KBM-7 (cell line): ENCODE measurements around the gene CAMKMT.

Source experiments
- DNase-seq: peaks from one replicate; pipeline ENCODE4 v3.0.0-alpha.2; 2015
- in situ Hi-C: fragments of 300-500 bp; cut with MboI; formaldehyde crosslinking; loops from 2 replicates; pipeline ENCODE4 v1.14.3; 2020; ENCODE audit warnings: low sequenced_read_pairs, low pct_unique_long_range_greater_than_20kb, mixed read lengths

CAMKMT gene

GRCh38 chr2:44656460-44656859 is 294.7 kb downstream of the CAMKMT start:
- no peak for DNase-seq
- in situ Hi-C loops, result no loop called here

GRCh38 chr2:44663471-44664073 is 301.8 kb downstream of the CAMKMT start:
- no peak for DNase-seq
- in situ Hi-C loops, result no loop called here

DNA sequence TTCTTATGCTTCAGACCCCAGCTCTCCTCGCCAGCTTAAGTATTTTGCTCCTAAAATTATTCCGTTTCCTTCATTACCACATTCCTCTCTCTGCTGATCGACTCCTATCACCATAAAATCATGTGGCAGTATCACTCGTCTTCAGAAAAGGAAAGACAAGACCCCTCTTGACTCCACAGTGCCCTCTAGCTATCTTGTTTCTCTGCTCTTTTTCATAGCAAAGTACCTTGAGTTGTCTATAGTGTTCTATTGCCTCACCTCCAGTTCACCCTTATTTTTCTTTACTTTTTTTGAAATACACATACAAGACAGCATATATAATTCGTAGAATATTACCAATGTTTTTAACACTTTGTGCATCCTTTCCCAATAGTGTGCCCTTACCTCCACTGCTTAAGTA is 306.6 kb downstream of the CAMKMT start:
- peak; percentile 31 for DNase-seq
- in situ Hi-C loops, result no loop called here

GRCh38 chr2:44671276-44671675 is 309.5 kb downstream of the CAMKMT start:
- DNase-seq, result no peak
- in situ Hi-C loops, result no loop called here

DNA sequence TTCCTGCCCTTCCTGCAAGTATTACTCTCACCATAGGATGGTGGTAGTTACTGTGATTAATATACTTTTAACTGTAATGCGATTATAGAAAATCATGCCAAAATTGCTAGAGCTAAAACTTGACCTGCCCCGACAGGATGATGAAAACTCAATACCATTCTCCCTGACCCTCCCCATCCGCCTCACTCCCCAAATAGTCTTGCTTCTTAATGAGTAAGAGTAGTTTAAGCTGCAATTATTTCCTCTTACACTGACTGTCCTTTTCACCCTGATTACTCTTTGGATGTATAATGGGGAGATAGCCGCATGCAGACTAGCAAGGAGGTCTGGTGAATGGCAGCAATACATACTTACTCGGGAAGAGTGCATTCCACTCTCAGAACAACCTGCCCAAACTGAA is 310.2 kb downstream of the CAMKMT start:
- in situ Hi-C loops, result no loop called here
- no peak for DNase-seq

GRCh38 chr2:44672431-44672830 is 310.7 kb downstream of the CAMKMT start:
- in situ Hi-C loops, result no loop called here
- DNase-seq, result no peak

DNA sequence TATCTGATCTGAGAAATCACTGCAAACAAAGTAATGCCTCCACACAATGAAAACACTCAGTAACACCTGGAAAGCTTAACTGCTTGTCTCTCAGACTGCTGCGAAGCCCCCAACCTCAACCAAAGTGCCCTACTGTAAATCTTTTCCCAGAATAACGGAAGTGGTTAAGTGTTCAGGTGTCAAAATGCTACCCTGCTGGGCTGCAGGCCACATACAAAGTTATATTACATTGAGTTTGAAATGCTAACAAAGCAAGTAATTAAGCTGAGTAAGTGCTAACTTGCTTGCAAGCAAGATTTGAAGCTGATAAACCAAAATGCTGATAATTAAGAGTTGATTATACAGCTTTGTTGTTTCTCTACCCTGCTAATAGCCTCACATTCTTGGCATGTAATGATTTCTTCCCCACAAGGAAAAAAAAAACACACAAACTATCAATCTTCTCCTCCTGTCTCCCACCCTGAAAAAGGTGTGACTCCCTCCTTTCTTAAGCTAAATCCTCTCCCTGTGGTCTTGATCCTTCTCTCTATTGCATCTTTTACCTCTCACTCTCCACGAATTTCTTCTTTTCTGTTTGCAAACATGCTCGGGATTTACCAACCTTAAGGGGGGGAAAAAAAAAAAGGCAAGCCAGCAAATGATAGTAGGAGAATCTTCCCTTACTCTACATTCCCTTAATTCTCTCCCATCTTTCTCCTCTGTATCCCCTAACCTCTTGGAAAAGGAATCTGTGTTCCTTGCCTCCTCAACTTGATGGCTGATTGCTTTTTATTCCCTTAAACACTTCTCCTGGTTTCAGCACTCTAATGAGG is 312.9 kb downstream of the CAMKMT start:
- peak; percentile 28 for DNase-seq
- in situ Hi-C loops, result no loop called here

DNA sequence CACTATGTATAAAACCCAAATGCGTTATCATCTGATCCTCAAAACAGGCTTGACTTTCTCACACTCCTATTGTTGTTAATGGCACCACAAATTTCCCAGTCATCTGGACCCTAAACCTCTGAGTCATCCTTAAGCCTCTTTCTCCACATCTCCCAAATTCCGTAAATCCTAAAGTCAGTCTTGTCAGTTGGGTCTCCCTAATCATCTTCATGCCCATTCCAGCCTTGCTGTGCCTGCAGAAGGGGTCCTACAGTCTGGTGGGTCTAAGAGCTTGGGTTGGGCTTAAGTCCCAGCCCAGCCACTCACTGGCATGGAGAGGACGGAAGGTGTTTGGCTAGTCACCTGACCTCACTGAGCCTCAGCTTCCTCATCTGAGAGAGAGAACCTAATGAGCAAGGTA is 314.6 kb downstream of the CAMKMT start:
- no peak for DNase-seq
- in situ Hi-C loops, result no loop called here

GRCh38 chr2:44679584-44679983 is 317.8 kb downstream of the CAMKMT start:
- no peak for DNase-seq
- in situ Hi-C loops, result no loop called here

- DNase-seq, result no peak
- in situ Hi-C loops, result no loop called here
Observed at GRCh38 chr2:44679990-44680389, 318.2 kb downstream of the CAMKMT start.

DNA sequence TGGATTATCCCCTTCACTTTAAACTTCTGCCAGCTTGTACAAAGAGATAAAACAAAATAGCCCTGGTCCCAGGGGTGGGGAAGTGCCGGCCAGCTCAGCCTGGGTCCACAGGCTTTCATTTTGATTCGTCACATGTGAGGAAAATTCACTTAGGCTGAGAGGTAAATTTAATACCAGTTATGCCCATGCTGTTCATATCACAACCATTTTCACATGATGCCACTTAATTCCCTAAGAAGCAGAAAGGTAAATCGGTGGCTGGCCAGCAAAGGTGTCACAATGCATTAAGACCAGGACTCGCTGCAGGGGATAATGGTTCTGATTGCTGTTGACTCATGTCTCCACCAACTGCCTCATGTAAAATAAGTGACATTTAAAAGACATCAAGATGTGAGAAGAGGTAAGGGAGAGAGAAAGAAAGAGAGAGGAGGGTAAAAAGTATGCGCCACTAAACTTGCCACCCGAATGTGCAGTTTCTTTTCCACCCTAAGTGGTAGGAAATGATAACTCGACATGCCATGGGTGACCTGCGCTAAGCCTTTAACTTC is 318.8 kb downstream of the CAMKMT start:
- DNase-seq, result no peak
- in situ Hi-C loops, result no loop called here

- DNase-seq, result no peak
- in situ Hi-C loops, result no loop called here
Observed at GRCh38 chr2:44680983-44681531, 319.3 kb downstream of the CAMKMT start.

- in situ Hi-C loops, result no loop called here
- no peak for DNase-seq
Observed at GRCh38 chr2:44682459-44682858, 320.7 kb downstream of the CAMKMT start.

- in situ Hi-C loops, result no loop called here
- no peak for DNase-seq
Observed at GRCh38 chr2:44684559-44684958, 322.8 kb downstream of the CAMKMT start.

DNA sequence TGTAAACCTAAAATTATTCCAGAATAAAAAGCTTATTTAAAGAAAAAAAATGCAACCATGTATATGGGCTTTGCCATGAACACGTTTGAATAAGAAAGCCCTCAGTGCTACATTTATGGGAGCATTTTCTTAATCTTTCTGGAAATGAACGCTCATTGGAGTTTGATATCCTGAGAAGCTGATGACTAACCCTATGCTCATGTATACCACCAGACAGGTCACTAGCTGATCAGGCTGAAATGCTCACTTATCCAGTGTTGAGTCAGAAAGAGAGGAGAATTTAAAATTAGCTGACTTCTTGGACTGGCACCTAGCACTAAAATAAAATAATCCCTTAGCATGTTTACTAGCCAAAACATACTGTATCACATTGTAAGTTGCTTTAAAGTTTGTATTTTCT is 324.8 kb downstream of the CAMKMT start:
- no peak for DNase-seq
- in situ Hi-C loops, result no loop called here

GRCh38 chr2:44687686-44688455 is 326.1 kb downstream of the CAMKMT start:
- in situ Hi-C loops, result no loop called here
- no peak for DNase-seq

GRCh38 chr2:44688456-44689124 is 326.8 kb downstream of the CAMKMT start:
- in situ Hi-C loops, result no loop called here

DNA sequence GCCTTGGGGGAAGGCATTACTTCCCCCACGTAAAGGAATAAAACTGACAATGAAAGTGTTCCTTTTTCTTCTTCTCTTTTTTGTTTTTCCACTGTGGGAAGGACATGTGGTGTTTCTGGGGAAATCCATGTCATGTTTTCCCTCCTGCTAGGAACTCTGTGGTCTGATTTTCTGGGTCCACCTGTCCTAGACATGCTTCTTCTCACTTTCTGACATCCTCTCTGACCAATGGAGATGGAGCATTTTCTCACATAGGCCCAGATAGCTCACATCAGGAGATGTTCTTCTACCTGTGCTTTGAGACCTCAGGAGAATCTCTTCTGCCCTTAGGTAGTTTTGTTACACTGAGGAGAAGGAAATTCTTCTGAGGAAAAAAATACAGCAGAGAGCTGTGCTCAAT is 327.8 kb downstream of the CAMKMT start:
- DNase-seq, result no peak
- in situ Hi-C loops, result no loop called here

More at GRCh38 chr2:44688456-44689124, 326.8 kb downstream of the CAMKMT start:
- DNase-seq, result no peak

- in situ Hi-C loops, result no loop called here
- no peak for DNase-seq
Observed at GRCh38 chr2:44691174-44691785, 329.5 kb downstream of the CAMKMT start.
